Activated B cell treated with CpG ODN at 0.5 μM for 24 hours (primary cell): ENCODE measurements around the gene FANCC. TPM values are rescaled to one million over a fixed set of nuclear protein-coding genes. Genes with fewer than 3 reads are reported as not detected.

Experiments used
- ATAC-seq: fragments of 200-7000 bp; cut with Tn5 transposase; one replicate; pipeline ENCODE4 v1.10.0; 2021; ENCODE audit warnings: low read depth, mild to moderate bottlenecking, moderate library complexity
- CTCF ChIA-PET: fragments of 350-600 bp; sonication (Branson Sonifier 250); formaldehyde crosslinking; loops from one replicate; lab custom pipeline; 2021; ENCODE audit warnings: antibody characterized with exemption; lab: Charles Lee
- POLR2A ChIA-PET: fragments of 350-600 bp; sonication (Branson Sonifier 250); formaldehyde crosslinking; loops from one replicate; lab custom pipeline; 2021; ENCODE audit warnings: antibody characterized with exemption; lab: Charles Lee
- DNase-seq: peaks from one replicate; pipeline ENCODE4 v3.0.0; 2022
- H3K27ac Mint-ChIP-seq: one replicate; pipeline ENCODE4 v1.8.0; 2020; ENCODE audit warnings: mixed read lengths
- H3K27me3 Mint-ChIP-seq: one replicate; pipeline ENCODE4 v1.8.0; 2021; ENCODE audit warnings: mixed read lengths
- H3K36me3 Mint-ChIP-seq: one replicate; pipeline ENCODE4 v1.8.0; 2021; ENCODE audit warnings: low read depth, mixed read lengths
- H3K4me1 Mint-ChIP-seq: one replicate; pipeline ENCODE4 v1.8.0; 2021; ENCODE audit warnings: mixed read lengths
- H3K4me3 Mint-ChIP-seq: one replicate; pipeline ENCODE4 v1.8.0; 2020; ENCODE audit warnings: mild to moderate bottlenecking, mixed read lengths
- H3K9me3 Mint-ChIP-seq: one replicate; pipeline ENCODE4 v1.8.0; 2020; ENCODE audit warnings: mixed read lengths
- CTCF ChIP-seq: fragments of 200-600 bp; IDR thresholded peaks from one replicate; pipeline ENCODE4 v1.8.0; 2022; ENCODE audit warnings: antibody characterized with exemption, mild to moderate bottlenecking
- intact Hi-C: fragments of 100-400 bp; cut with micrococcal nuclease; formaldehyde crosslinking; loops from one replicate; pipeline ENCODE4 v1.15.1; 2024
- total RNA-seq: library from RNA; stranded (reverse); gene quantifications from 2 replicates; pipeline ENCODE4 v1.2.3, GENCODE V29; 2022

FANCC gene
- total RNA-seq, 1 donor from 2014 or later, result 11.4 TPM

DNA sequence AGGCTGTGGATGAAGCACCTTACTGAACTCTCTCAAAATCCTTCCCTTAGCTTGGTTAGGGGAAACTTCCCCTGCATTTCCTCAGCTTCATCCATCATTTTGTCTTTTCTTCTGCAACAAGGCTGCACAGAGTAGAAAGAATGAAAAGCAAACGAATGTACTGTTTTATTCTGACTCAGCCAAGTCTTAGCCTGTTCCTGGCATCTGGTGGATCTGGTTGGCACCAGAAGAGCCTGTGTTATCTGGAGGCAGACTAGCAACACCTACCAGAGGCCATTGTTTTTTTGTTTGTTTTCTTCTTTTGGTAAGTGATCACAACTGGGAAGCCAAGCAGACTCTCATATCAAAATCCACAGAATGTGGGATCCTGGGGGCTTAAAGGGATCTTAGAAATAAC is 200.7 kb downstream of the FANCC start:
- ATAC-seq, result no peak
- H3K4me1 Mint-ChIP-seq, result no peaks in the 10 kb centered on the region
- H3K9me3 Mint-ChIP-seq, result no peaks in the 10 kb centered on the region
- ChIA-PET POLR2A (interaction anchor here (0.6 kb wide), 1 partner anchor 448 kb away, joined by 4 read pairs; no protein-coding TSS in a partner anchor), CTCF (interaction anchor here (1.7 kb wide), 1 partner anchor 11 kb away, joined by 6 read pairs; no protein-coding TSS in a partner anchor)
- no peak overlapping the region for H3K27ac Mint-ChIP-seq
- intact Hi-C loops, result no loop called here
- TF ChIP-seq CTCF, result no peak
- no peak overlapping the region for H3K4me3 Mint-ChIP-seq
- peaks cover 2% of the 10 kb centered on the region for H3K36me3 Mint-ChIP-seq
- no peaks in the 10 kb centered on the region for H3K27me3 Mint-ChIP-seq
- no peak for DNase-seq

- TF ChIP-seq CTCF, result no peak
- CTCF ChIA-PET, result interaction anchor here (1.7 kb wide), 1 partner anchor 12 kb away, joined by 6 read pairs; no protein-coding TSS in a partner anchor
- POLR2A ChIA-PET, result interaction anchor here (0.6 kb wide), 1 partner anchor 447 kb away, joined by 4 read pairs; no protein-coding TSS in a partner anchor
- Mint-ChIP-seq H3K27me3 (no peaks in the 10 kb centered on the region), H3K36me3 (peaks cover 6% of the 10 kb centered on the region), H3K4me1 (no peaks in the 10 kb centered on the region), H3K9me3 (no peaks in the 10 kb centered on the region), H3K27ac (no peak overlapping the region), H3K4me3 (no peak overlapping the region)
- DNase-seq, result no peak
- intact Hi-C loops, result no loop called here
- ATAC-seq, result no peak
These were observed 201.3 kb downstream of the FANCC start for GRCh38 chr9:95116002-95116807.

DNA sequence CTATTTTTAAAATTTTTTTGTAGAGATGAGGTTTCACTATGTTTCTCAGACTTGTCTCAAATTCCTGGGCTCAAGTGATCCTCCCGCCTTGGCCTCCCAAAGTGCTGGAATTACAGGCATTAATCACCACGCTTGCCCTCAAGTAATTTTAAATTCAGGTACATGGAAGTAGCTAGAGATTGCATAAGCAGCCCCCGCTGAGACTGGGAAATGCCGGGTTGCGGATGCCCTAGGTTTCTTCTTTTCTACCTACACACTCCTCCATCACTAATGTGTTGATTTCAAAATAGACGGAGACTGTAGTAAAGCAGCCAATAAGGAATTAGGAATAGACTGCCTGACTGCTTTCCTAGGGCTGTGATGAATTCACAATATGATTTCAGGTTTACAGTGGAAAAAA is 202.4 kb downstream of the FANCC start:
- intact Hi-C loops, result no loop called here
- Mint-ChIP-seq H3K36me3 (peaks cover 10% of the 10 kb centered on the region), H3K9me3 (no peaks in the 10 kb centered on the region), H3K4me3 (no peak overlapping the region), H3K27ac (no peak overlapping the region), H3K27me3 (no peaks in the 10 kb centered on the region), H3K4me1 (no peaks in the 10 kb centered on the region)
- no peak for TF ChIP-seq CTCF
- CTCF ChIA-PET, result interaction anchor here (1.0 kb wide), 1 partner anchor 13 kb away, joined by 3 read pairs; no protein-coding TSS in a partner anchor
- no peak for DNase-seq
- POLR2A ChIA-PET, result no interaction called here
- no peak for ATAC-seq

- H3K27ac Mint-ChIP-seq, result no peak overlapping the region
- no peak overlapping the region for H3K4me3 Mint-ChIP-seq
- CTCF ChIA-PET, result no interaction called here
These were observed 204.9 kb downstream of the FANCC start for GRCh38 chr9:95112436-95113280.

More at GRCh38 chr9:95112436-95113280, 204.9 kb downstream of the FANCC start:
- Mint-ChIP-seq H3K36me3 (peaks cover 10% of the 10 kb centered on the region), H3K9me3 (no peaks in the 10 kb centered on the region), H3K27me3 (no peaks in the 10 kb centered on the region), H3K4me1 (no peaks in the 10 kb centered on the region)
- TF ChIP-seq CTCF, result no peak
- POLR2A ChIA-PET, result no interaction called here
- no peak for ATAC-seq
- intact Hi-C loops, result no loop called here
- no peak for DNase-seq
